NAMALWA (cell line): Measurements from ENCODE around the gene ACIN1.
"Not testable (repeated sequence)": the region's sequence is repeated elsewhere in the genome, so short reads cannot be mapped to it uniquely, and the experiment has no call there.

ENCODE experiments used
- DNase-seq: peaks from one replicate; pipeline ENCODE4 v3.0.0-alpha.2; 2015; ENCODE audit warnings: low spot score

ACIN1 gene

GRCh38 chr14:23124337-23124954, 29.5 kb upstream of the ACIN1 start:
- no peak for DNase-seq

DNA sequence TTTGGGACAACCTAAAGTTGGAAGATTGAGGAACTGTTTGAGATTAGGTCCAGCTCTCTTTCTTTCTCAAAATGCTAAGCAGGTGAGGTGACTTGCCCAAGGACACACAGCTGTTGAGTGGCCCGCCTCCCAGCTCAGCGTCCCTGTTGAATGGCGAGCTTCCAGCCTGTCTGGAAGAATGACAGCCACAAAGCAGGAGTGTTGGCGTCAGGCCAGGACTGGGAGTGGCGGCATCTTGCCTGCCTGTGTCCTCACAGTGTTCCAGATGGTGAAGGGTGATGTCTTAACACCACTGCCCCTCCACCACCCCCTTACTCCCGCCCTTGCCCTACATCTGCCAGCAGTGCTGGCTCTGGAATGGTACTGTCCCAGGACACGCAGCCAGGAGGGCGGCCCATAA, 28.5 kb upstream of the ACIN1 start:
- DNase-seq = no peak

- no peak for DNase-seq
Observed at GRCh38 chr14:23122086-23122485, 27.1 kb upstream of the ACIN1 start.

DNA sequence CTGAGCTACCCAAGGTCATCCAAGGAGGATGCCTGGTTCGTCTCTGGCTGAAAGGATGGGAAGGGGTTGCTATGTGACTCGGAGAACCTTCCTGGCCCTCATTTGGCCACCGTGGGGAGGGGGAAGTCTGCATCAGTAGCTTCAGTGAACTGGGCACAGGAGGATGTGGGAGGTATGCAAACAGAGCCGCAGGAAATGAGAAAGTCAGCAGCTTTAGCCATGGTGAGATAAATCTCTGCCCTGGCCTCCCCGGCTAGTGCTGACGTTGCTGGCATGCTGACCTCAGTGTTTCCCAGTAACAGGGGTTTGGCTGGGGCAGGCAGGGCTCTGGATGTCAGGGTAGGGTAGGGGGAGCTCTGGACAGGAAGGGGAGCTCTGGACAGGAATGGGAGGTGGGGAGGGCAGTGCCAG, 26.4 kb upstream of the ACIN1 start:
- DNase-seq = peak; percentile 24

GRCh38 chr14:23120541-23121251, 25.8 kb upstream of the ACIN1 start:
- peak; percentile 92 for DNase-seq

- DNase-seq = peak; percentile 81
Observed at GRCh38 chr14:23119363-23120327, 24.7 kb upstream of the ACIN1 start.

DNA sequence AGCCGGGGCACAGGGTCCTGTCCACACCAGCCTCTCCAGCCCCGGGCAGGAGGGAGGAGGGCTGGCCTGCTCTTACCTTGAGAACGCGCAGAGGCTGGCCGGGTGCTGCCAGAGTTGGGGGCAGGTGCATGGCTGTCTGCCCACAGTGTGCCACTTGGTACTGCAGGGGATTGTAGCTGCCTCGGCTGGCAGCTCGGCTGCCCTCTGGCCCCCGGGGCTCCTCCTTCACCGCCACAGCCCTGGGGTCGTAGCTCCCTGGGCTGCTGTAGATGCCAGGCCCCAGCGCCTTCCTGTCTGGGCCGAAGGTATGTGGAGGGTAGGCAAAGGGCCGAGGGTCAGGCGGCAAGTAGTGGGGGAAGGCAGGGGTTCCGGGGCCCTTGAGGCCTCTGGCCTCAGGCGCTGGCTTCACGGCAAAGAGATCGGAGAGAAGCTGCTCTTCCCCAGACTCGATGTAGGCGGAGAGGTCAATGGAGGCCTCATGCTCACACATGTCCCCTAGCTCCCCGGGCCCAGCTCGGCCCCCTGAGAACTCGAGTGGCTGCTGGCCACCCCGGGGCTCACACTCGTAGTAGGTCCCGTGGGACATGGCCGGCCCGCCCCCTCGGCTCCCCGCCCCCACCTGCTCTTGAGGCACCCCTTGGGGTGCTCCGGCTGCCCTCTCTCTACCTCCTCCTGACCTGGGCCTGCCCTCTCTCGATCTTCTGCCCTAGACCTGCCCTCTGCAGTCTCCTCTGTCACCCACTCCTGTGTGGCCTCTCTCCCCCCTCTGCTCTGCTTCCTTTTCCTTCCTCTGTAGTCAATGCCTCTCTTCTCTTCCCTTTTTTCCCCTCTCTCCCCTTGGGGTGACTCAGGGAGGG, 23.8 kb upstream of the ACIN1 start, which contains the start of gene CEBPE:
Gene CEBPE, minus strand, starts transcription at position 750 of the 857 bp plus-strand sequence. Its CDS starts 164 bp downstream, at position 586.
- no peak for DNase-seq

DNA sequence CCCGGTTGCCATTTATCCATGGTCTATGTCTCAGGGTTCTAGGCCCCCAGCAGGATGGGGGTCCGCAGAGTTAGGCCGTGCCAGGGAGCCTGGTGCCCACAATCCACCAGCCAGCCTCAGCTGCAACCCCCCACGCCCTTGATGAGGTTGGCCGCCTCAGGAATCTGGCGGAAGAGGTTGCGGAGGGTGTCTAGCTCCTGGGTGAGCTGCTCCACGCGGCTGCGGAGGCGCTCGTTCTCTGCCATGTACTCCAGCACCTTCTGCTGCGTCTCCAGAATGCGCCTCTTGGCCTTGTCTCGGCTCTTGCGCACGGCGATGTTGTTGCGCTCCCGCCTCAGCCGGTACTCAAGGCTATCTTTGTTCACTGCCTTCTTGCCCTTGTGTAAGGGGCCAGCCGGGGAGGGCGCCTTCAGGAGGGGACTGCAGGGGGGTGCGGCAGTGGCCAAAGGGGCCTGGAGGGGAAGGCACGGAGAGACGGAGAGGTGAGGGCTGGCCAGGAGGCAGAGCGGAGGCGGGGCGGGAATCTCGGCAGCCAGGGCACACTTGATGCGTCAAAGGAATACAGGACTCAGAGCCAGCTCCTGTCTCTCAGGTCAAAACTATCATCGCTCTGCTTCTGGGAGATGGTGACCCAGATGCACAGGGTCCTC, 22.6 kb upstream of the ACIN1 start:
- DNase-seq = no peak

- no peak for DNase-seq
Observed at GRCh38 chr14:23115918-23116317, 21.0 kb upstream of the ACIN1 start.

DNA sequence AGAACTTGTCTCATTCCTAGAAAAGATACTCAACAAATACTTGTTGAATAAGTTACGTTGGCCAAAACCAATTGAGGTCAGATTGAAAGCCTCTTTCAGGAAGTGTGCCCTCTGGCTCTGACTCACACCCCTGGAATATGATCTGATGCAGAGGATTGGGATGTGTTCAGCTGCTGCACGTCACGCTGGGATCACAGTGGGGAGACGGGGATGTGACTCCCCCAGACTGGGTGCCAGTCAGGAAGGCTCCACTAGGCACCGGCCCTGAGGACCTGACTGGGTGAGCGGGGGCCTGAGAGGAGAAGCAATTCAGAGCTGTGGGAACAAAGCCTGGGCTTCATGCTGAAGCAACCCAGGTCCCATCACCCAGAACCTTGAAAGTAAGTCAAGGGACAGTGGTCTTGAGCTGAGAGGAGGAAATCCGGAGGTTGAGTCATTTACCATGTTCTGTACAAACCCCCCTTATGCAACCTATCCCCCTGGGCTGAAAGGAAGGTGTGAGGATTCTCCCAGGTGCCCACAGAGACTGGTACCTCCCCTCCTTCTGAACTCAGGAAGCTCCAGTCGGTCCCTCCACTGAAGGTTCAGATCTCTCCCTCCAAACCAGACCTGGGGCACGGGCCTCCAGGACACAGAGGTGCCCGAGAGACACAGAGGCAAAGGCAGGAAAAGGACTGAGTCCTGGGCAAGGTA, 20.2 kb upstream of the ACIN1 start:
- DNase-seq = no peak

DNA sequence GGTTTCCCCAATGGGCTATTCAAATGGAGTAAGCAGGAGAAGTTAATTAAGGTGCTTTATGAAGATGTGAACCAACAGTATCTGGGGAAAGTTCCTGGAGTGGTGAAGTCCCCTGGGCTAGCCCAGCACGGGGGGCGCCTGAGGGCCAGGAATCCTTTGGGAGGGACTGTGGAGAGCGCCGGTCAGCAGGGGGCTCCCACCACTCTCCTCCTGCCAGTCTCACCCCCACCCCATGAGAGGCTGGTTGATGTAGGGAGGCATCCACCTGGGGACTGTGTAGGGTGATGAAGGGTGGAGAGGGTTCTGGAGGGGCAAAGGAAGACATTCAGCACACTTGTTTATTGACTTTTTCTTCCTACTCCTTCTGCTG, 19.7 kb upstream of the ACIN1 start:
- no peak for DNase-seq

DNA sequence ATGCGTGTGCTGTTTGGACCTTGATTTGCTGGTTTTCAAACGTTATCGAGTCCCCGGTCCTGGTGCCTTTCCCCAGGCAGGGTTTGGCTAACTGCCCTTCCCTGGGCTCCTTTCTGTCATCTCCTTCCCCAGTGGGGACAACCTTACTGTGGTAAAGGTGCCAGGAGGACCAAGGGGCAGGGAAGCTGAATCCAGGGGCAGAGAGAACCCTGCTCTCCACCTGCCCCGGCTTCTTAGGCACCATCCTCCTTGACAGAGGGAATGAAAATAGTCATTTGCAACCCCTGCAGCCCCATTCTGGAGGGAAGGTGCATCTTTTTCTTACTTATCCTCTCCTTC, 19.2 kb upstream of the ACIN1 start:
- no peak for DNase-seq

DNA sequence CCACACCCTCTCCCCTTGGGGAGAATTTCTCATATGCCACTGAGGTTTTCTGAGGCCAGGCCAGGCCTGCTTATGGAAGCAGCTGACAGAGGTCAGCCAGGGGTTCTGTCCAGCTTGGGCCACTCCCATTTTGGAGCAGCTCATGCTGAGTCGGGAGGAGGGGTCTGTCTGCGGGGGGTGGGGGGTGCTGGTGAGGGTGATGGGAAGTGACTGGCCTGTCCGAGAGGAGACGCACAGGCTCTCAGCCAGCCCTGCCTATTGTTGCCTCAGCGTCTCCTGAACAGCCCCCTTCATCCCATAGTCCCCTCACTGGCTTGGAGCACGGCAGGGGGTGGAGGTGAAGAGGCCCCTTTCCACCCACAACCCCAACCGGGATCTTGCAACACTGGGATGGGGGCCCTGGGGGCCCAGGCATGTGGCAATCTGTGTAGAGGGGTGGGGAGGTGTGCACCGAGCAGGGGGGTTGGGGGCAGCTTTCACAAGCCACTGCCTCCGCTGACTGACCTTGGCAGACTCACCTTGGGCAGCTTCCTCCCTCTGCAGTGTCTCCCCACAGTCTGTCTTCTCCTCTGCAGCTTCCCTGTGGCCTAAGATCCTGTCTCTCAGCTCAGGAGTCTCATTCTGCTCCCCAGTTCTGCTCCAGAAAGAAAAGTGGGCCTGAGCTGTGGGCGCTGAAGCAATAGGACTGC, 18.6 kb upstream of the ACIN1 start:
- DNase-seq = no peak

GRCh38 chr14:23112359-23113178, 17.6 kb upstream of the ACIN1 start:
- no peak for DNase-seq

DNA sequence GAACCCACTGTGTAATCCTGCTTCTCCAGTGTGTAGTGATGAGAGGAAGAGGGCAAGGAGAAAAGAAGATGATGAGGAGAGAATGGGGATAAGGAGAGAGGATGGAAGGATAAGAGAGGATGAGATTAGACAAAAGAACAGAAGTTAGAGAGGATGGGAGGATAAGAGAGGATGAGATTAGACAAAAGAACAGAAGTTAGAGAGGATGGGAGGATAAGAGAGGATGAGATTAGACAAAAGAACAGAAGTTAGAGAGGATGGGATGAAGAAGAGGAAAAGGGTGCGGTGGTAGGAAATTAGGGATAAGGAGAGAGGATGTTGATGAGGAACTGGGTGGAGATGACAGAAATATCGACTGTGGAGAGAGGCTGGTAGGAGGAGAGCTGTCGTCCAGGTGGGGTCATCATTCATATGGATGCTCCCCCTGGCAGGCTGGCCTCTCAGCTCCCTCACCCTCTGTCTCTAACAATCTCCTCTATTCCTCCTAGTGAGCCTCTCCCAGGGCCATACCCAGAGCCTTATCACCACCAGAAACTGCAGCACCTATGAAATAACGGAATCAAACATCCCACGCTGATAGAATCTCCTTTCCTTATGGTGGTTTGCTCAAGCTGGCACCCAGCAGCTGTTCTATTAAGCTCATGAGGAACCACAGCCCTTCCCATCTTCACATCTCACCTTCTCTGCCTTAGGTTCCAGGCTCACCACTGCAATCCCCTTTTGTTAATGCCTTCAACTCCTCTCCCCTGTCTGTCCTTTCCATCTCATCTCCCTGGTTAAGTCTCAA, 15.8 kb upstream of the ACIN1 start:
- DNase-seq = no peak

DNA sequence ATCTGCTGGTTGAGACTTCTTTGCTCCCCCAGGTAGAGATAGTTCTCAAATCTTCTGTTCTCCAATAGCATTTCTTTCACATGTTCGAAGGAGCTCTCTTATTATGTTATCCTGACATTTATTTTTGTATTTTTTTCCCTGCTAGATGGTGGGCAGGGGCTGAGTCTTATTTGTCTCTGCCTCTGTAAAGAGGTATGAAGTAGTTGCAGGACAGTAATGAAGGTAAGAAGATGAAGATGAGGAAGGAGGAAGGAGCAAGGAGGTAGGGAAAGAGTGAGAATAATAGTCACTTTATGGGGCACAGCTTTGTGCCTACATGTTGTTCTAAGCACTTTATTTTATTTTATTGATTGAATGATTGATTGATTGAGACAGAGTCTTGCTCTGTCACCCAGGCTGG, 14.8 kb upstream of the ACIN1 start:
- no peak for DNase-seq

- not testable (repeated sequence) for DNase-seq
Observed at GRCh38 chr14:23108169-23108568, 13.2 kb upstream of the ACIN1 start.

- not testable (repeated sequence) for DNase-seq
Observed at GRCh38 chr14:23107620-23108019, 12.7 kb upstream of the ACIN1 start.

DNA sequence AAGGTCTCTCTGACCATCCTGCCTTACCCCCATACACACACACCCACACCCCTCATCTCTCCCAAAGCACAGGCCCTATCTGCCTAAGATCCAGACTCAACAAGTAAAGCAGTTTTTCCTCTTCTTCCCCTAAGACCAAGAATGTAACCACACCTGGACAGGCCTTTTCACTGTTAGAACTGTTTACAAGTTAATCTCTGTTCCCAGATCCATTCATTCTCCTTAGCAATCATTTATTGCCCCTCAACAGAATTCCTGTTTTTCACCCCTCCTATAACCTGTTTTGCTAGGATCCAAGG, 11.8 kb upstream of the ACIN1 start:
- DNase-seq = no peak
